Measurements from ENCODE around the gene TSFM.

The TSFM gene

DNA sequence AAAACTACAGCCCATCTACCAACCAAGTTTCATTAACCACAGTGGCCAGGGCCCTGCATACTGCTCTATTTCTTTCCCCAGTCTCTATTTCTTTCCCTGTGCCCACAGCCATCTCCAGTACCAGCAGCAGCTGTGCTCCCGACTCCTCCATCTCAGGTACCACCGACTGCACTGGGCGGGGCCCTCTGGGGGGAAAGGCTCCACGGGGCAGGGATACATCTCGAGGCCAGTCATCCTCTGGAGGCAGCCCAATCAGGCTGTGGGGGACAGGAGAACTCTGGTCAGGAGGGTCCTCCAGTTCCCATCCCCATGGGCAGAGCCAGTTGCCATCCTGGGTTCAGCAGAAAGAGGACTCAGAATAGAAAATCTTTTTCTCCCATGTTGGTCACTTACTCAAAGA is 33.5 kb upstream of the TSFM start:
- DNase-seq = no peak

- no peak for DNase-seq
Observed at GRCh38 chr12:57750561-57751431, 31.8 kb upstream of the TSFM start.

GRCh38 chr12:57751432-57751787 is 31.2 kb upstream of the TSFM start:
- no peak for DNase-seq

DNA sequence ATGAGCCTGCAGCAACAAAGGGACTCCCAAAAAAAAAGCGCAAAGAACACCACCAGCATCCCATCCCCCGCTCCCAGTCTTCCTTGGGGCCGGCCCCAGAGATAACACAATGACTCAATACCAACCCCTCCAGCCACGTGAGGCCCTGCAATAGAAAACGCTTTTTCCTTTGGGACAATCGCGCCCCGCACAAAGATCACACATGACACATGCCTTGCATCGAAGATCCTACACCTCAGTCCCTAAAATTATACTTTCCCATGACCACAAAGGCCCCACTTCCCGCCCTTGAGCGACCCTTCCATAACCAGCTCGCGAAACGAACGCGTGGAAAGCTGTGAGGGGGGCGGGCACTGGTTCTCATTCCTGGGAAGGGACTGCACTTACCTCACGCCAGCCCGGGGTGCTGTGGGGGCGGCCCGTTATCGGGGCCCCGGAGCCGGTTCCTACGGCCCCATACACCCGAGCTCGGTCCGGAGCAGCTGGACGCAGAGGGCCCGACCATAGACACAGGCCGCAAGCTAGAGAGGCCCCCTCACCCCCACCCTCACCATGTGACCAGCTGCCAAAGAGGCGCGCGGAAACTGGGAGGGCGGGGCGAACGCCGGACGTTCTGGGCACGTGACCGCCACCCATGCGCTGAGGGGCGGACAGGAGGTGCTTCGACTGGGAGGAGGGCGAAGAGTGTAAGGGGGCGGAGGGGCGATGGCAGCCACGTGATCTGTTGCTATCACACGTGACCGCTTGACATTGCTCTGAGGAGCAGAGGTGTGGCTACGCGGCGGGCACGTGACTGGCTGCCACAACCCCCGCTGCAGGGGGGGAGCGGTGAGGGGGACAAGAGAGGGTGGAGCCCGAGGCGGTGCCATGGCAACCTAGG is 30.6 kb upstream of the TSFM start, which contains the start of gene CDK4:
TSS of gene CDK4 (minus strand) at position 523 of the 880 bp plus-strand sequence. CDS start 593 bp downstream, outside the sequence.
- DNase-seq = peak; percentile 100

- DNase-seq = no peak
Observed at GRCh38 chr12:57752668-57753000, 30.0 kb upstream of the TSFM start.

- DNase-seq = no peak
Observed at GRCh38 chr12:57753756-57754337, 28.7 kb upstream of the TSFM start.

GRCh38 chr12:57754411-57755193 is 28.0 kb upstream of the TSFM start, which contains the start of gene MARCHF9:
MARCHF9 (plus strand) TSS chr12:57755103; CDS start chr12:57755529, 426 bp downstream.
- DNase-seq = peak; percentile 43

DNA sequence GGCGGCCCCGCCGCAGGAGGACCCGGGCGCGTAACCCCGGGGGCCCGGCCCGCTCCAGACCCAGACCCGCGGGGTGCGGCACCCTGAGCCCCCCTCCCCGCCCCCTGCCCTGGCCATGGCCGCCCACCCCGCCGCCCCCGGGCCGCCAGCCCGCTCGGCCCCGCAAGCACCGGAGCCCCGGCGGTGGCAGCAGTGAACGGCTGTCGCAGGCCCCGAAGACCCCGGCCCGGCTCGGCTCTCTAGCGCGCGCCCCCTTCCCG is 27.5 kb upstream of the TSFM start:
- DNase-seq = no peak

- DNase-seq = no peak
Observed at GRCh38 chr12:57755454-57756372, 26.9 kb upstream of the TSFM start.

- DNase-seq = no peak
Observed at GRCh38 chr12:57756406-57757341, 25.9 kb upstream of the TSFM start.

DNA sequence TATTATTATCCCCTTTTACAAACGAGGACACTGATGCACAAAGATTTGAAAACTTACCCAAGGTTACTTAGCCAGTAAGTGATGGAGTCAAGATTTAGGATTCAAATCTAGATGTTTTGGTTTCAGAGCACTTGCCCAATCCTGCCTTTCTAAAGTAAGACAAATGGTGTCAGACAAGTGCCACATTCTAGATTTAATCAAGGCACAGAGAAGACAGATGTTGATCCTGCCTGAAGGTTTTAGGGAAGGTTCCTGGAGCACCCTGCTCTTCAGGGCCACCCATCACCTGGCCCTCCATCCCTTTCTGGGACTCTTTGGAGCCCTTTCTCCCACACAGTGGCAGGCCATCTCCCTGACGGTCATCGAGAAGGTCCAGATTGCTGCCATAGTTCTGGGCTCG is 24.8 kb upstream of the TSFM start:
- no peak for DNase-seq

DNA sequence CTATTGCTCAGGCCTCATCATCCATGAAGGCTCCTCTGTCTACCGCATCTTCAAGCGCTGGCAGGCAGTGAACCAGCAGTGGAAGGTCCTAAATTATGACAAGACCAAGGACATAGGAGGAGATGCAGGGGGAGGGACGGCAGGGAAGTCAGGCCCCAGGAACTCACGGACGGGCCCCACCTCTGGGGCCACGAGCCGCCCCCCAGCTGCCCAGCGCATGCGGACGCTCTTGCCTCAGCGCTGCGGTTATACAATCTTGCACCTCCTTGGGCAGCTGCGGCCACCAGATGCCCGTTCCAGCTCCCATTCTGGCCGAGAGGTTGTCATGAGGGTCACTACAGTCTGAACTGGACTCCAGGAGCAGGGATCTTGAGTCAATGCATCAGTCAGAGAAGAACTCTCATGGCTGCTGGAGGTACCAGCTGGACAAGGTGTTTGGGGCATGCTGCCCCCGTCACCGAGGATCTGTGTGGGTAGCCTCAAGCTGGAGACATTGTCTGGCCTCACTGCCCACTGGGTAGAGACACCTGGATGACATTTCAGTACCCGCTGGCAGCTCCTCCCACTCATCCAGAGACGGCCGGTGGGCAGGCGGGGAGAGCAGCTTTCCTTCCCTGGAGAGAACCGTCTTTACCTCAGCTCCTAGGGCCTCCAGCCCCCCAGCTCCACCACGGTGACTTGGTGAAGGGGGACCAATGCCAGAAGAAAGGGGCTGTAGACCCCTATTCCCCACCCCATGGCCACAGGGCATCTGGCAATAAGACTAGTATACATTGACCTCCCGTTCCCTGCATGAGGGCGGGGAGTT is 23.8 kb upstream of the TSFM start:
- no peak for DNase-seq

- no peak for DNase-seq
Observed at GRCh38 chr12:57759360-57759980, 23.1 kb upstream of the TSFM start.

DNA sequence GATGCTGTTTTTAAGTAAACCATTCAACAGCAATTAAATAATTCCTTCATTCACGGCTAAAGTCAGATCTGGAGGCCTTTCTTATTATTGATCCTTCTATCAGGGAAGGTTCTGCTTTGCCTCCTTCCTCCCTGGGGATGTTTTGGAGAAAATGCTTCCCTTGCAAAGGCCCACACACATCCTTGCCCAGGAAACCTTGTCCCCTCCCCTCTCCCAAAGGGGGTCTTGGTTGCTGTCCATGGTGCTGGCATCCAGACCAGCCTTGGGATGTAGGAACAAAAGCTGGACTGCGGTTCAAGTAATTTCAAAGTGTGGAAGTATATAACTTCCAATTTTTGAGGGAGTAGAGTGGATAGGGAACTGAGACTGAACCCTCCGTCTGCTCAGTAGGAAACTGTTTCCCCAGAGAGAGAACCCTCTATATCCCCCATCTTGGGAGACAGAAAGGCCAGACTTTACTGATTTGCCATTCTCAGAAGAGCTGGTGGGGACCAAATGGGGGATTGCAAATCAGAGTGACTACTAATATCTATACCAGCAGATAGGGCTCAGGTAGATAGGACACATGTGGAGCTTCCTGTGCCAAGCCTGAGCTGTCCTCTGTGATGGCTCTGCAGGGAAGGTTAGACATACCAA is 22.1 kb upstream of the TSFM start:
- DNase-seq = no peak

- DNase-seq = no peak
Observed at GRCh38 chr12:57761391-57761998, 21.1 kb upstream of the TSFM start.

DNA sequence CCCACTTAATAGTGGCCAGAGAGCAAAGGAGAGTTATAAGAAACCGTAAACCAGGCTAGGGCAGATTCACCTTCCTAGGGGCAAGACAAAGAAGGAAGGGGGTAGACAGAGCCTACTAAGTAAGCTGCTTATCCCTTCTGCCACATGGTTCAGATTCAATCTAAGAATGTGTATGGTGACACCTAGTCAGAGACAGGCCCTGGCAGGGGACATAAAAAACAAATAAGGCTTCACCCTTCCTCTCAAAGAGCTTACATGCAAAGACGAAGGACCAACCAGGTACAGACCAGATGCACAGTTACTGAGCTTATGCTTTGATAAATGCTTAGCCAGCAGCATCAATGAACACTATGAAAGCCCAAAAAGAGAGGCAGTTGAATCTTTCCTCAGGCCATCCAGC is 20.1 kb upstream of the TSFM start:
- no peak for DNase-seq

- DNase-seq = no peak
Observed at GRCh38 chr12:57763881-57764661, 18.5 kb upstream of the TSFM start.

GRCh38 chr12:57764662-57765002 is 18.0 kb upstream of the TSFM start:
- no peak for DNase-seq

Measured in EL (cell line).